ENCODE measurements around the gene DNAI1.
A peak's percentile ranks its signal among the peaks of the same experiment; 100 is the strongest.

The DNAI1 gene

DNA sequence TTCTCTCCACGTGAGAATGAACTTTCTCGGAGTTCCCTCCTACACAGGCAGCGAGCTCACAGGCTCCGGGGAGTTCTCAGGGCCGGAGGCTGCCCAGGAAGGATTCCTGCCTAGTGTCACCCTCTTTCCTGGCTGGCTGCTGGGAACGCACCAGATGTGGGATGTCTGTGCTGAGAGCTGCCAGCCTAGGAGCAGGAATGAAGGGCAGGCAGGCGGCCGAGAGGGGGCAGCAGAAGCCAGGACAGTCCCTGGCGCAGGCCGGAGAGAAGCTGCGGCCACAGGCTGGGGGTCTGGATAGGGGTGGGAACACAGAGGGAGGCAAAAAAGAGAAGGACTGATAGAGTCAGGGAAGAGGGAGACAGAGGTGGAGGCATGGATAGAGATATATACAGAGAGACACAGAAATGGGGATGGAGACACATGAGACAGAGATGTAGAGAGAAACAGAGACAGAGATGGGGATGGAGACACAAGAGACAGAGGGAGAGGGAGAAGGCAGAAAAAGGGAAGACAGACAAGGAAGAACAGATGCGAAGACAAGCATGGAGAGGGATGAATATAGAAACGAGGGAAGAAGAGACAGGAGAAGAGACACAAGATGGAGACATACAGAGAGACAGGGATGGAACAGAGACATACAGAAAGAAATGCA is 89.5 kb downstream of the DNAI1 start:
- no peak overlapping the region for H3K27ac ChIP-seq
- peak; percentile 75 for DNase-seq (ENCODE audit: low spot score)
- TF ChIP-seq, protein P1, sequence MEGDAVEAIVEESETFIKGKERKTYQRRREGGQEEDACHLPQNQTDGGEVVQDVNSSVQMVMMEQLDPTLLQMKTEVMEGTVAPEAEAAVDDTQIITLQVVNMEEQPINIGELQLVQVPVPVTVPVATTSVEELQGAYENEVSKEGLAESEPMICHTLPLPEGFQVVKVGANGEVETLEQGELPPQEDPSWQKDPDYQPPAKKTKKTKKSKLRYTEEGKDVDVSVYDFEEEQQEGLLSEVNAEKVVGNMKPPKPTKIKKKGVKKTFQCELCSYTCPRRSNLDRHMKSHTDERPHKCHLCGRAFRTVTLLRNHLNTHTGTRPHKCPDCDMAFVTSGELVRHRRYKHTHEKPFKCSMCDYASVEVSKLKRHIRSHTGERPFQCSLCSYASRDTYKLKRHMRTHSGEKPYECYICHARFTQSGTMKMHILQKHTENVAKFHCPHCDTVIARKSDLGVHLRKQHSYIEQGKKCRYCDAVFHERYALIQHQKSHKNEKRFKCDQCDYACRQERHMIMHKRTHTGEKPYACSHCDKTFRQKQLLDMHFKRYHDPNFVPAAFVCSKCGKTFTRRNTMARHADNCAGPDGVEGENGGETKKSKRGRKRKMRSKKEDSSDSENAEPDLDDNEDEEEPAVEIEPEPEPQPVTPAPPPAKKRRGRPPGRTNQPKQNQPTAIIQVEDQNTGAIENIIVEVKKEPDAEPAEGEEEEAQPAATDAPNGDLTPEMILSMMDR (IDR thresholded peaks at IDR 0.05): peak; percentile 84

DNA sequence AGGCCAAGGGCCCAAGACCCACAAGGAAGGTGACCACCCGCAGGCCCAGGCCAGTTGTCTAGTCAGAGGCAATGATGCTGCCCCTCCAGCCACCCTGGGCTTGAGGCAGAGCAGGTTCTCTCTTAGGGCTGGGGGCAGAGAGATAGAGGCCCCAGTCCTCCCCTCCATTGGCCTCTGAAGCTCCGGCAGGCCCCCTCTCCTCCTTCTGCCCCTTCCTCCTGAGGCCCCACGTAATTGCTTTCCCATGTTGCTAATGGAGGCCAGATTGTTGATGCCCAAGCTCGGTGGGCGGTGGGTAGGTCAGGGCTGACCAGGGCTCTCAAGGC is 90.8 kb downstream of the DNAI1 start:
- no peak overlapping the region for H3K27ac ChIP-seq
- TF ChIP-seq, protein P1 (IDR thresholded peaks at IDR 0.05): no peak
- peak; percentile 59 for DNase-seq (ENCODE audit: low spot score)
- no peak overlapping the region for H3K4me3 ChIP-seq

More for the DNA sequence above, 89.5 kb downstream of the DNAI1 start:
- H3K4me3 ChIP-seq: no peak overlapping the region

DNA sequence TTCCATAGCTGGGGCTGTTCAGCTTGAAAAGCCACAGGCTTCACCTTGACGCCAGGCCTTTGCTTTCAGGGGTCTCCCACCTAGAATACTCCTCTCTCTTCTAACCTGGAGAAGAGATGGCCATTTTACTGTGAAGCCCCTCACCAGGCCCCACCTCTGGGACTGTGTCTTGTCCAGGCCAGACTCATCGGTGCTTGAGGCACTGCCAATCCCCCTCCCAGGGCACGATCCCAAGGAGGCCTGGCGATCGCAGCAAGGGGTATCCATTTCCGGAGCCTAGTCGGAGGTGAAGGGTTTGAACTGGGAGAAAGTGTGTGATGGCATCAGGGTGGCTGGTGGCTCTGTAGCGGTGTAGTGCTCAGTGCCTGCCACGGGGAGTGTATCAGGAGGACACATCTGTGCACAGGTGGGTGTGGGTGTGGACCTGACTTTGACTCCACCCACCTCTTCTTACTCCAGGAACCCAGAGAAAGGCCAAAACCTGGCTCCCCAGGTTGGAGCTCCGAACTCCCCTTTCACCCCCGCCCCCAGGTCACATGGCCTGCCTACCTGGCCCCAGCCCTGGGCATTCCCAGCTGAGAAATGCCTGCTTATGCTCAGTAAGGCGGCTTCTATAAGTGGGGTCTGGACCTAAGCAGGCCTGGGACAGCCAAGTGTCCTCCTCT is 91.5 kb downstream of the DNAI1 start:
- TF ChIP-seq, protein P1 (IDR thresholded peaks at IDR 0.05): no peak
- Histone ChIP-seq H3K4me3 (no peak overlapping the region), H3K27ac (no peak overlapping the region)
- peak; percentile 64 for DNase-seq (ENCODE audit: low spot score)

DNA sequence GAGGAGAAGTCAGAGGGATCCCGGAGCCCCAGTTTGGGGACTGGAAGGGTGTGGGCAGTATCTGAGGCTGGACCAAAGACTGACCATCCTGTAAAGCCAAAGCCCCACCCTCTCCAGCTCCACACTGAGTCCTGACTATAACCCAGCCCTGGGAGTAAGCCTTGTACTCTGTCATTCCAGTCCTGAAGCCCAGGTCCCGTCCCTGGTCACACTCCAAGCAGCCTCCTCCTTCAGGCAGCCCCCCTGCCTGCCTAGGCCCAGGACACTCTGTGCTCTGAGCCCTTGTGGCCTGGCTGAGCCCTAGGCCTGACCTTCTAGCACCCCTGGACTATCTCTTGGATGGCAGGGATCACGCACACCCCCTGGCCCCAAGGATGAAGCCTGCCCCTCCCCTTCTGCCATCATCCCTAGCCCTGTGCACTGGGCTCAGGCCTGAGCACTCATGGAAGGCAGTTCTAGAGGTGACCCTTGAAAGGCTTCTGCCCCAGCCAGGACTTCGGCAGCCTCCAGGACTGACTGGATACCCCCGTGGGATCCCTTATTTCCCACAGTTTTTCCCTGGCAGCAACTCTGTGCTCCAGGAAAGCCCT is 92.2 kb downstream of the DNAI1 start:
- no peak for DNase-seq (ENCODE audit: low spot score)
- TF ChIP-seq, protein P1 (IDR thresholded peaks at IDR 0.05): no peak
- Histone ChIP-seq H3K27ac (no peak overlapping the region), H3K4me3 (no peak overlapping the region)

DNA sequence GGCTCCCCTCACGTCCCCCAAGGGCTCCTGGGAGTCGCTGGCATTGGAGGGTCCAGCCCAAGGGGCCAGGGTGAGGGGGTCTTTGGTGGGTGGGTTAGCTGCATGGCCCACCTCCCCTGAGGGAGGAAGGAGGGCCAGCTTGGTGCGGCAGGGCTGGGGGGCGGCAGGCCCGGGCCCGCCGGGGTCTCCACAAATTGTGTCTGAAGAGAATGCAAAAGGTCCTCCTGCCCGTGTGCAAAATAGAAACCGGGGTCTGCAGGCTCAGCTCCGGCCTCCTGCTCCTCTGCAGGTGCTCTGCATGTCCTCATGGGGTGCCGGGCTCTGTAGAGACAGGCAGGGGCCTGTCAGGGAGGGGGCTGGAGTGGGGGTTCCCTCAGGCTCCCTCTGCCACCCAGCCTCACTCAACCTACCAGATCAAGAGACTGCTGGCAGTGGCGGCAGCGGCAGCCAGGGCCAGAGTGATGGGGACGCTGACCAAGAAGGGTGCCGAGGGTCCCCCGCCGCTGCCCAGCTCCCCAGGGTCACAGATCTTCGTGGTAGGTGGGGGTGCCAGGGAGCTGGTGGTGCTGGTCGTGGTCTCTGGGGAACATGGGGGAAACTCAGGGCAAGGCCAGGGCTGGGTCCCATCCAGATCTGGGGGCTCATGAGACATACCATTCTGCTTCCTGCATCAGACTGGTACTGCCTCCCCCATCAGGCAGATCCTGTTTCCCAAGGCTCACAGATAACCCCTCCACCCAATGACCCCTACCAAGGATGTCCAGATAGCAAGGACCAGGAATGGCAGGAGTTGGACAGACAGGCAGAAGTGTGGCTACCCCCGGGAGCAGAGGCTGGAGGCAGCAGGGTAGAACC is 93.4 kb downstream of the DNAI1 start:
- TF ChIP-seq, protein P1 (IDR thresholded peaks at IDR 0.05): no peak
- Histone ChIP-seq H3K4me3 (no peak overlapping the region), H3K27ac (no peak overlapping the region)
- no peak for DNase-seq (ENCODE audit: low spot score)

DNA sequence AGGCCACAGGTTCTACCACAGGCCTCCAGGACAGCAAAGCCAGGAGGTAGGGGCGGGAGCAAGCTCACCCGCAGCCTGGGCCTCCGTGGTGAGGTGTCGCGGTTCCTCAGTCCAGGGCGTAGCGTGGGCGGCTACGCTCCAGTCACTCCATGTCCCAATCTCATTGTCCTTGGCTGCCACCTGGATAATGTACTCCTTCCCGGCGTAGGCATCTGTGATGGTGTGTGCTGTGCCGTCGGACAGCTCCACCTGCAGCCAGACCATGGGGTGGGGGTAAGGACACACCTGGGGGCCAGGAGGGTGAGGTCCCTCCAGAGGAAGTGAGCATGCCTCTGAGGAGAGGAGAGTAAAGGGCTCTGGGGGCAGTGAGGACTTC is 94.0 kb downstream of the DNAI1 start:
- TF ChIP-seq, protein P1 (IDR thresholded peaks at IDR 0.05): no peak
- Histone ChIP-seq H3K27ac (no peak overlapping the region), H3K4me3 (no peak overlapping the region)
- DNase-seq (ENCODE audit: low spot score): no peak
